Thyroid gland (tissue), 4 donors: ENCODE results near the gene TTC39B.

Source experiments
- POLR2A ChIP-seq, 2 donors: fragments of 450-650 bp; IDR thresholded peaks; one replicate each; pipeline ENCODE4 v1.6.1; 2017; ENCODE audit warnings: antibody characterized with exemption in 2 of 2, mild to moderate bottlenecking in 2 of 2, moderate library complexity in 1 of 2
- TF ChIP-seq, protein P1 (sequence below), 6 experiments: fragments of 200-600 bp in 3 of 6; fragments of 450-650 bp in 3 of 6; sonication (generic) in 3 of 6; IDR thresholded peaks; one replicate each; pipeline ENCODE4 v1.5.1; 2016 to 2019; ENCODE audit warnings: antibody characterized with exemption in 6 of 6, mild to moderate bottlenecking in 2 of 6, inconsistent platforms in 1 of 6, moderate library complexity in 1 of 6

DNA sequence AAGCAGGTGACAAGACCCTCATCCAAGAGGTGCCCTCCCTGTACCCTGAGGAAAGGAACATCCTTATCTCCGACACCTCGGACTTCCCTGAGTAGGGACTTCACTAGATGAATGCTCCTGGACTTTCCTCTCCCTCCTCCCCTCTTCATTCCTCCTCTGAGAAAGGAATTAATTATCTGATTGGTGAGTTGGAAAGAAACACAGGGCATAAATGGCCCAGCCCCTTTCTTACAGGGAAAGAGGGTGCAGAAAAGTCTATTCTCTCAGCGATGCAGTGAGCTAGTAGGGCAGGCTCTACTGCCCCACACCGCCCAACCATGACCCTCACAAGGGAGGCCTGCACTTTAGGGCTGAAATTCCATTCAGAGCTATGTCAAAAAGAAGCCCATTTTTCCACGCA, 87.5 kb downstream of the TTC39B start:
- TF ChIP-seq, protein P1, sequence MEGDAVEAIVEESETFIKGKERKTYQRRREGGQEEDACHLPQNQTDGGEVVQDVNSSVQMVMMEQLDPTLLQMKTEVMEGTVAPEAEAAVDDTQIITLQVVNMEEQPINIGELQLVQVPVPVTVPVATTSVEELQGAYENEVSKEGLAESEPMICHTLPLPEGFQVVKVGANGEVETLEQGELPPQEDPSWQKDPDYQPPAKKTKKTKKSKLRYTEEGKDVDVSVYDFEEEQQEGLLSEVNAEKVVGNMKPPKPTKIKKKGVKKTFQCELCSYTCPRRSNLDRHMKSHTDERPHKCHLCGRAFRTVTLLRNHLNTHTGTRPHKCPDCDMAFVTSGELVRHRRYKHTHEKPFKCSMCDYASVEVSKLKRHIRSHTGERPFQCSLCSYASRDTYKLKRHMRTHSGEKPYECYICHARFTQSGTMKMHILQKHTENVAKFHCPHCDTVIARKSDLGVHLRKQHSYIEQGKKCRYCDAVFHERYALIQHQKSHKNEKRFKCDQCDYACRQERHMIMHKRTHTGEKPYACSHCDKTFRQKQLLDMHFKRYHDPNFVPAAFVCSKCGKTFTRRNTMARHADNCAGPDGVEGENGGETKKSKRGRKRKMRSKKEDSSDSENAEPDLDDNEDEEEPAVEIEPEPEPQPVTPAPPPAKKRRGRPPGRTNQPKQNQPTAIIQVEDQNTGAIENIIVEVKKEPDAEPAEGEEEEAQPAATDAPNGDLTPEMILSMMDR (IDR thresholded peaks at IDR 0.05) = no peak
- TF ChIP-seq POLR2A (IDR thresholded peaks at IDR 0.05) = no peak
